Mesenchymal stem cell (in vitro differentiated cells and primary cell): ENCODE data around the gene LDLR.

Experiments used
- DNase-seq: peaks from one replicate; pipeline ENCODE4 v3.0.0-alpha.2; 2013
- H2AFZ ChIP-seq: one replicate; pipeline ENCODE4 v1.6.1; 2013; ENCODE audit warnings: low read depth, mild to moderate bottlenecking, control low read depth, inconsistent platforms, low read length, moderate library complexity
- H2AK5ac ChIP-seq: 2 replicates; pipeline ENCODE4 v1.6.1; 2013; ENCODE audit warnings: low read length, moderate library complexity, mild to moderate bottlenecking, inconsistent platforms; ENCODE audit not compliant: severe bottlenecking
- H2BK120ac ChIP-seq: one replicate; pipeline ENCODE4 v1.6.1; 2013; ENCODE audit warnings: low read depth, mild to moderate bottlenecking, inconsistent platforms, low read length, moderate library complexity
- H2BK12ac ChIP-seq, 2 experiments: one replicate each; pipeline ENCODE4 v1.6.1; 2013; ENCODE audit warnings: inconsistent platforms in 2 of 2, low read length in 2 of 2, mild to moderate bottlenecking in 2 of 2, moderate library complexity in 2 of 2, control low read depth in 1 of 2
- H2BK15ac ChIP-seq: one replicate; pipeline ENCODE4 v1.6.1; 2013; ENCODE audit warnings: mild to moderate bottlenecking, low read depth, inconsistent platforms; ENCODE audit not compliant: poor library complexity, severe bottlenecking
- H2BK5ac ChIP-seq: 2 replicates; pipeline ENCODE4 v1.6.1; 2013; ENCODE audit warnings: low read depth, mild to moderate bottlenecking, low read length, control low read depth, inconsistent platforms; ENCODE audit not compliant: poor library complexity, severe bottlenecking
- H3K14ac ChIP-seq, 2 experiments: one replicate each; pipeline ENCODE4 v1.6.1; 2013; ENCODE audit warnings: inconsistent platforms in 2 of 2, low read length in 2 of 2, control low read depth in 1 of 2, mild to moderate bottlenecking in 1 of 2, moderate library complexity in 1 of 2
- H3K18ac ChIP-seq, 2 experiments: one replicate each; pipeline ENCODE4 v1.6.1; 2013; ENCODE audit warnings: inconsistent platforms in 2 of 2, low read length in 2 of 2, control low read depth in 1 of 2, low read depth in 1 of 2, mild to moderate bottlenecking in 1 of 2
- H3K23ac ChIP-seq, 2 experiments: one replicate each; pipeline ENCODE4 v1.6.1; 2013; ENCODE audit warnings: inconsistent platforms in 2 of 2, low read length in 2 of 2, mild to moderate bottlenecking in 2 of 2, moderate library complexity in 2 of 2, control low read depth in 1 of 2
- H3K27ac ChIP-seq: 2 replicates; pipeline ENCODE4 v1.5.1; 2013; ENCODE audit warnings: mild to moderate bottlenecking, moderate library complexity, low read length, control low read depth, inconsistent platforms; ENCODE audit not compliant: poor library complexity, severe bottlenecking
- H3K27me3 ChIP-seq, 2 experiments: 2 replicates each; pipeline versions ENCODE4 v1.6.1 to v1.7.0; 2013; ENCODE audit warnings: low read length in 2 of 2, mild to moderate bottlenecking in 2 of 2, moderate library complexity in 2 of 2, control low read depth in 1 of 2, inconsistent platforms in 1 of 2; ENCODE audit not compliant: control insufficient read depth in 1 of 2, insufficient read depth in 1 of 2
- H3K36me3 ChIP-seq, 2 experiments: 2 replicates each; pipeline versions ENCODE4 v1.6.1 to v1.7.0; 2013; ENCODE audit warnings: low read length in 2 of 2, control low read depth in 1 of 2, inconsistent platforms in 1 of 2, low read depth in 1 of 2, mild to moderate bottlenecking in 1 of 2; ENCODE audit not compliant: insufficient read depth in 2 of 2, control insufficient read depth in 1 of 2
- H3K4ac ChIP-seq, 2 experiments: one replicate each; pipeline ENCODE4 v1.6.1; 2013; ENCODE audit warnings: inconsistent platforms in 2 of 2, low read length in 2 of 2, mild to moderate bottlenecking in 2 of 2, moderate library complexity in 2 of 2, control low read depth in 1 of 2, low read depth in 1 of 2
- H3K4me1 ChIP-seq: 2 replicates; pipeline ENCODE4 v1.6.1; 2013; ENCODE audit warnings: low read depth, low read length, control low read depth; ENCODE audit not compliant: control insufficient read depth, insufficient read depth
- H3K4me2 ChIP-seq: 2 replicates; pipeline ENCODE4 v1.6.1; 2013; ENCODE audit warnings: low read length, mild to moderate bottlenecking, inconsistent platforms; ENCODE audit not compliant: poor library complexity, severe bottlenecking
- H3K4me3 ChIP-seq, 2 experiments: 2 replicates each; pipeline versions ENCODE4 v1.5.1 to v1.7.0; 2013; ENCODE audit warnings: low read length in 2 of 2, mild to moderate bottlenecking in 2 of 2, control low read depth in 1 of 2, low read depth in 1 of 2; ENCODE audit not compliant: insufficient read depth in 1 of 2
- H3K79me1 ChIP-seq: replicated peaks from 2 replicates; pipeline ENCODE4 v1.6.1; 2013; ENCODE audit warnings: mild to moderate bottlenecking, control low read depth, low read length, inconsistent platforms; ENCODE audit not compliant: poor library complexity, severe bottlenecking
- H3K9ac ChIP-seq: 2 replicates; pipeline ENCODE4 v1.7.0; 2013; ENCODE audit warnings: mild to moderate bottlenecking, low read length, moderate library complexity
- H3K9me3 ChIP-seq: 2 replicates; pipeline ENCODE4 v1.7.0; 2013; ENCODE audit warnings: mild to moderate bottlenecking, low read length; ENCODE audit not compliant: control insufficient read depth
- H4K8ac ChIP-seq: one replicate; pipeline ENCODE4 v1.6.1; 2013; ENCODE audit warnings: inconsistent platforms, mild to moderate bottlenecking, low read length, moderate library complexity
- H4K91ac ChIP-seq: one replicate; pipeline ENCODE4 v1.6.1; 2013; ENCODE audit warnings: mild to moderate bottlenecking, low read length, inconsistent platforms
- WGBS: methylation state at CpG from one replicate; pipeline ENCODE4 v1.1.7; 2013; ENCODE audit warnings: mixed read lengths; 5-methylcytosine and 5-hydroxymethylcytosine counted together

Gene LDLR

DNA sequence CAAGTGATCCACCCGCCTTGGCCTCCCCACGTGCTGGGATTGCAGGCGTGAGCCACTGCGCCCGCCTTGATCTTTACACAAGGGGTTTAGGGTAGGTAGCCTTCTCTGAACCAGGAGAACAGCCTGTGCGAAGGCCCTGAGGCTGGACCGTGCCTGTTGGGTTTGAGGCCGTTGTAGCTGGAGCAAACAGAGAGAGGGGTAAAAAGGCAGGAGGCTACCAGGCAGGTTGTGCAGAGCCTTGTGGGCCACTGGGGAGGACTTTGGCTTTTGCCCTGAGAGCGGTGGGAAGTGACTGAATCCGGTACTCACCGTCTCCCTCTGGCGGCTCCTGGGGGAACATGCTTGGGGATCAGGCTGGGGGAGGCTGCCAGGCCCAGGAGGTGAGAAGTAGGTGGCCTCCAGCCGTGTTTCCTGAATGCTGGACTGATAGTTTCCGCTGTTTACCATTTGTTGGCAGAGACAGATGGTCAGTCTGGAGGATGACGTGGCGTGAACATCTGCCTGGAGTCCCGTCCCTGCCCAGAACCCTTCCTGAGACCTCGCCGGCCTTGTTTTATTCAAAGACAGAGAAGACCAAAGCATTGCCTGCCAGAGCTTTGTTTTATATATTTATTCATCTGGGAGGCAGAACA is 41.7 kb downstream of the LDLR start:
- H3K18ac ChIP-seq, result no peak overlapping the region
- H2BK5ac ChIP-seq, result no peak overlapping the region
- no peak overlapping the region for H3K4ac ChIP-seq
- no peaks in the 10 kb centered on the region for H3K9me3 ChIP-seq
- H3K4me1 ChIP-seq, result peaks cover 4% of the 10 kb centered on the region
- H2AFZ ChIP-seq, result no peak overlapping the region
- no peak overlapping the region for H4K91ac ChIP-seq
- H2BK120ac ChIP-seq, result no peak overlapping the region
- H4K8ac ChIP-seq, result no peak overlapping the region
- H2BK15ac ChIP-seq, result no peak overlapping the region
- H3K9ac ChIP-seq, result no peak overlapping the region
- no peaks in the 10 kb centered on the region for H3K27me3 ChIP-seq
- 67% methylated on average over 19 of the region's 19 CpGs for WGBS
- peak; percentile 79 for DNase-seq
- peak overlapping the region; percentile 41 for H3K27ac ChIP-seq
- no peak overlapping the region for H3K14ac ChIP-seq
- H2AK5ac ChIP-seq, result no peak overlapping the region
- H3K4me2 ChIP-seq, result no peak overlapping the region
- no peak overlapping the region for H3K23ac ChIP-seq
- no peak overlapping the region for H3K4me3 ChIP-seq
- H2BK12ac ChIP-seq, result no peak overlapping the region
- peaks cover 68 to 74% of the 10 kb centered on the region in 2 experiments for H3K36me3 ChIP-seq
- H3K79me1 ChIP-seq, result peaks cover 22% of the 10 kb centered on the region

DNA sequence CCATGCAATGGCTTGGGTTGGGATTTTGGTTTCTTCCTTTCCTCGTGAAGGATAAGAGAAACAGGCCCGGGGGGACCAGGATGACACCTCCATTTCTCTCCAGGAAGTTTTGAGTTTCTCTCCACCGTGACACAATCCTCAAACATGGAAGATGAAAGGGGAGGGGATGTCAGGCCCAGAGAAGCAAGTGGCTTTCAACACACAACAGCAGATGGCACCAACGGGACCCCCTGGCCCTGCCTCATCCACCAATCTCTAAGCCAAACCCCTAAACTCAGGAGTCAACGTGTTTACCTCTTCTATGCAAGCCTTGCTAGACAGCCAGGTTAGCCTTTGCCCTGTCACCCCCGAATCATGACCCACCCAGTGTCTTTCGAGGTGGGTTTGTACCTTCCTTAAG is 42.2 kb downstream of the LDLR start:
- 78% methylated on average over 7 of the region's 7 CpGs for WGBS
- no peak for DNase-seq

DNA sequence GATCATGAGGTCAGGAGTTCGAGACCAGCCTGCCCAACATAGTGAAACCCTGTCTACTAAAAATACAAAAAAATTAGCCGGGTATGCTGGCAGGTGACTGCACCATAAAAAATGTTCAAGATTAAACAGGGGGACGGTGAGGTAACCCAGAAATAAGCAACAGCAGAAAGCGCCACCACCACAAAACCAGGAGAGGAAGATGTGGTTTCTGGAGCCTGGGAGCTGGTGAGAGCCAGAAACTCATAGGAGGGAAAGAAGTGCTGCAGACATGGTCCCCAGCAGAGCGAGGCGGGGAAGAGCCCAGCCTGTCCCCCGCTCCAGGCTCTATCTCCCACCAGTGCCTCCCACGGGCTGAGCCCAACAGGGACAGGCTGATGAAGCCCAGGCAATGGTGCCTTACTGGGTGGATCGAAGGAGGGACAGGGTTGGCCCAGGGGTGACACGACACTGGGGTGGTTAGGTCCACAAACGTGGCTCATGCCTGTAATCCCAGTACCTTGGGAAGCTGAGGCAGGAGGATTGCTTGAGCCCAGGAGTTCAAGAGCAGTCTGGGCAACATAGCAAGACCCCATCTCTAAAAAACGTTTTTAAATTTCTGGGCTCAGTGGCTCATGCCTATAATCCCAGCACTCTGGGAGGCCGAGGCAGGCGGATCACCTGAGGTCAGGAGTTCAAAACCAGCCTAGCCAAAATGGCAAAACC is 47.3 kb downstream of the LDLR start:
- Histone ChIP-seq H2AK5ac (peak overlapping the region; percentile 99), H3K4ac (peak overlapping the region in 1 of 2 experiments; percentile 75), H3K27me3 (no peaks in the 10 kb centered on the region), H3K18ac (peak overlapping the region in 1 of 2 experiments; percentile 54), H2BK5ac (no peak overlapping the region), H3K4me3 (no peak overlapping the region), H2AFZ (no peak overlapping the region), H4K8ac (no peak overlapping the region), H3K36me3 (peaks cover 17 to 21% of the 10 kb centered on the region in 2 experiments), H2BK120ac (no peak overlapping the region), H3K9me3 (no peaks in the 10 kb centered on the region), H3K27ac (peak overlapping the region; percentile 53), H3K23ac (no peak overlapping the region), H3K9ac (peak overlapping the region; percentile 36), H3K4me2 (no peak overlapping the region), H3K4me1 (peaks cover 29% of the 10 kb centered on the region), H3K79me1 (peaks cover 4% of the 10 kb centered on the region), H2BK12ac (peak overlapping the region; percentile 56 to 95), H4K91ac (no peak overlapping the region), H2BK15ac (peak overlapping the region; percentile 86), H3K14ac (peak overlapping the region in 1 of 2 experiments; percentile 81)
- peak; percentile 57 for DNase-seq
- WGBS, result 87% methylated on average over 13 of the region's 14 CpGs

More for the DNA sequence above, 42.2 kb downstream of the LDLR start:
- H3K27ac ChIP-seq, result peak overlapping the region; percentile 2
- H3K4me1 ChIP-seq, result peaks cover 6% of the 10 kb centered on the region
- H3K9ac ChIP-seq, result no peak overlapping the region
- H3K79me1 ChIP-seq, result peaks cover 19% of the 10 kb centered on the region
- H2AFZ ChIP-seq, result no peak overlapping the region
- no peak overlapping the region for H2BK12ac ChIP-seq
- H3K4me3 ChIP-seq, result no peak overlapping the region
- H4K91ac ChIP-seq, result no peak overlapping the region
- H3K18ac ChIP-seq, result no peak overlapping the region
- H3K23ac ChIP-seq, result no peak overlapping the region
- H2BK5ac ChIP-seq, result no peak overlapping the region
- no peak overlapping the region for H3K14ac ChIP-seq
- peaks cover 66 to 69% of the 10 kb centered on the region in 2 experiments for H3K36me3 ChIP-seq
- no peak overlapping the region for H4K8ac ChIP-seq
- no peaks in the 10 kb centered on the region for H3K9me3 ChIP-seq
- no peak overlapping the region for H3K4me2 ChIP-seq
- no peak overlapping the region for H2BK120ac ChIP-seq
- peak overlapping the region; percentile 16 for H2AK5ac ChIP-seq
- H2BK15ac ChIP-seq, result no peak overlapping the region
- H3K4ac ChIP-seq, result no peak overlapping the region
- H3K27me3 ChIP-seq, result no peaks in the 10 kb centered on the region
